A549 (cell line): Measurements from ENCODE around the gene ALKBH6. TPM values are rescaled to one million over a fixed set of nuclear protein-coding genes. Genes with fewer than 3 reads are reported as not detected.
A peak's percentile ranks its signal among the peaks of the same experiment; 100 is the strongest.

ENCODE experiments used
- ATAC-seq, 2 experiments: fragments of 200-7000 bp in 1 of 2; fragments of >200 bp in 1 of 2; cut with Nextera tagmentation in 1 of 2; cut with Tn5 transposase in 1 of 2; 3 replicates each; pipeline versions ENCODE4 v1.8.0 to v1.9.1; 2018 to 2020; ENCODE audit warnings: mild to moderate bottlenecking in 1 of 2, moderate library complexity in 1 of 2
- CTCF ChIA-PET: fragments of 300-600 bp; sonication (Branson Sonifier 250); formaldehyde crosslinking; extraction: SDS; loops from one replicate; lab custom pipeline; 2021; ENCODE audit warnings: antibody characterized with exemption, inconsistent platforms; lab: Yijun Ruan, JAX
- POLR2A ChIA-PET: fragments of 350-600 bp; formaldehyde crosslinking; extraction: SDS; loops from one replicate; lab custom pipeline; 2021; ENCODE audit warnings: antibody characterized with exemption, inconsistent platforms; lab: Yijun Ruan, JAX
- DNase-seq, 2 experiments: peaks; one replicate each; pipeline versions ENCODE4 v3.0.0 to v3.0.0-alpha.2; 2011 to 2016; ENCODE audit warnings: low read depth in 1 of 2, low spot score in 1 of 2
- FAIRE-seq: peaks from 2 replicates; lab custom pipeline; 2011; peaks lifted over from hg19 to GRCh38; lab: Jason Lieb, UNC
- H3K27ac ChIP-seq, 2 experiments: fragments of >200 bp; sonication (Bioruptor Twin); formaldehyde crosslinking; 3 replicates each; pipeline ENCODE4 v1.5.1; 2016 to 2017
- H3K4me1 ChIP-seq: fragments of >200 bp; sonication (Bioruptor Twin); formaldehyde crosslinking; 3 replicates; pipeline ENCODE4 v1.6.1; 2016
- H3K4me2 ChIP-seq: fragments of >200 bp; sonication (Bioruptor Twin); formaldehyde crosslinking; 3 replicates; pipeline ENCODE4 v1.6.1; 2016
- H3K4me3 ChIP-seq: fragments of >200 bp; sonication (Bioruptor Twin); formaldehyde crosslinking; 3 replicates; pipeline ENCODE4 v1.5.1; 2016
- H3K9me3 ChIP-seq: fragments of >200 bp; sonication (Bioruptor Twin); formaldehyde crosslinking; 3 replicates; pipeline ENCODE4 v1.6.1; 2016
- BCL3 ChIP-seq: fragments of >200 bp; sonication (Bioruptor Twin); formaldehyde crosslinking; IDR thresholded peaks from 3 replicates; pipeline ENCODE4 v1.6.1; 2016
- BHLHE40 ChIP-seq: IDR thresholded peaks from 2 replicates; pipeline ENCODE4 v1.6.1; 2012; ENCODE audit warnings: low read depth, low read length, inconsistent platforms
- CHD2 ChIP-seq: fragments of 150-350 bp; IDR thresholded peaks from 2 replicates; pipeline ENCODE4 v1.6.1; 2014; ENCODE audit warnings: low read length; ENCODE audit not compliant: partially characterized antibody
- CTCF ChIP-seq: fragments of >200 bp; sonication (Bioruptor Twin); formaldehyde crosslinking; IDR thresholded peaks from 3 replicates; pipeline ENCODE4 v1.5.1; 2016
- ELK1 ChIP-seq: fragments of 150-350 bp; IDR thresholded peaks from 2 replicates; pipeline ENCODE4 v1.6.1; 2014; ENCODE audit warnings: low read depth, mild to moderate bottlenecking, low read length
- EP300 ChIP-seq, 2 experiments: fragments of >200 bp; sonication (Bioruptor Twin); formaldehyde crosslinking; IDR thresholded peaks; 2 replicates in 1 of 2; 3 replicates in 1 of 2; pipeline ENCODE4 v1.6.1; 2016 to 2017
- FOSB ChIP-seq: fragments of 250-450 bp; sonication (Bioruptor Pico); IDR thresholded peaks from 2 replicates; pipeline ENCODE4 v1.5.0; 2020; ENCODE audit warnings: mild to moderate bottlenecking, moderate library complexity
- HES2 ChIP-seq: fragments of >200 bp; sonication (Bioruptor Twin); formaldehyde crosslinking; IDR thresholded peaks from 2 replicates; pipeline ENCODE4 v1.6.1; 2016
- HEYL ChIP-seq: fragments of 250-450 bp; sonication (Bioruptor Pico); IDR thresholded peaks from 2 replicates; pipeline ENCODE4 v1.8.0; 2021; ENCODE audit warnings: mild to moderate bottlenecking, moderate library complexity
- HMGXB4 ChIP-seq: fragments of 250-450 bp; sonication (Bioruptor Pico); IDR thresholded peaks from 2 replicates; pipeline ENCODE4 v1.5.0; 2021; ENCODE audit warnings: mild to moderate bottlenecking, moderate library complexity, borderline replicate concordance
- HOXB13 ChIP-seq: fragments of 250-450 bp; sonication (Bioruptor Pico); IDR thresholded peaks from 2 replicates; pipeline ENCODE4 v1.5.0; 2020; ENCODE audit warnings: low read depth, mild to moderate bottlenecking, moderate library complexity
- NFE2L2 ChIP-seq: fragments of 150-350 bp; conservative IDR thresholded peaks from 2 replicates; pipeline ENCODE4 v1.6.1; 2014; ENCODE audit warnings: low read length
- PHF8 ChIP-seq: fragments of 200-600 bp; sonication (generic); IDR thresholded peaks from 2 replicates; pipeline ENCODE4 v1.6.1; 2016; ENCODE audit warnings: low read depth, mild to moderate bottlenecking, antibody characterized with exemption, moderate library complexity, borderline replicate concordance
- POLR2AphosphoS2 ChIP-seq: conservative IDR thresholded peaks from 2 replicates; pipeline ENCODE4 v1.6.1; 2012; ENCODE audit warnings: low read length, improper control_type of control experiment, inconsistent platforms
- RAD21 ChIP-seq, 2 experiments: fragments of >200 bp in 1 of 2; sonication (Bioruptor Twin) in 1 of 2; formaldehyde crosslinking in 1 of 2; IDR thresholded peaks in 1 of 2; conservative IDR thresholded peaks in 1 of 2; 2 replicates in 1 of 2; 3 replicates in 1 of 2; pipeline ENCODE4 v1.6.1; 2012 to 2018; ENCODE audit warnings: inconsistent platforms in 1 of 2
- RARB ChIP-seq: fragments of 250-450 bp; sonication (Bioruptor Pico); IDR thresholded peaks from 2 replicates; pipeline ENCODE4 v1.8.0; 2021; ENCODE audit warnings: mild to moderate bottlenecking, moderate library complexity
- SMC3 ChIP-seq: fragments of >200 bp; sonication (Bioruptor Twin); formaldehyde crosslinking; IDR thresholded peaks from 3 replicates; pipeline ENCODE4 v1.6.1; 2018; ENCODE audit warnings: inconsistent platforms
- SREBF2 ChIP-seq: fragments of 450-650 bp; IDR thresholded peaks from 2 replicates; pipeline ENCODE4 v1.6.1; 2014; ENCODE audit warnings: mild to moderate bottlenecking, moderate library complexity
- WGBS: methylation state at CpG from one replicate; pipeline ENCODE4 v1.1.6; 2017; ENCODE audit errors: missing lambda C conversion rate; 5-methylcytosine and 5-hydroxymethylcytosine counted together
- polyA plus RNA-seq, 4 experiments: library from polyadenylated mRNA; depleted of rRNA in 3 of 4; stranded (reverse); fragments of >200 nt; fragmentation: RNase III in 1 of 4; extraction: RNeasy Plus Mini Kit Qiagen cat#74134 plus additional on column Dnase treatment in 1 of 4; gene quantifications; 2 replicates in 3 of 4; 3 replicates in 1 of 4; pipeline ENCODE4 v1.2.3, GENCODE V29; 2011 to 2017

ALKBH6 gene
- polyA plus RNA-seq, 2 of the 4 experiments (the other 2 are of a cell fraction), result 34.2 to 47.1 TPM

GRCh38 chr19:36060430-36060829, 46.4 kb upstream of the ALKBH6 start:
- whole genome bisulfite sequencing, result 78% methylated on average over 4 of the region's 4 CpGs
- Histone ChIP-seq H3K4me2 (no peak overlapping the region), H3K27ac (no peak overlapping the region), H3K4me3 (no peak overlapping the region), H3K4me1 (peaks cover 15% of the 10 kb centered on the region), H3K9me3 (no peaks in the 10 kb centered on the region)
- no peak for TF ChIP-seq NFE2L2
- peak; percentile 77 for TF ChIP-seq CTCF
- peak; percentile 54; the same call in 2 of the 3 replicates for TF ChIP-seq SMC3
- peak; percentile 80 to 84 for TF ChIP-seq RAD21 (conservative IDR thresholded peaks at IDR 0.05 in 1 of 2, IDR thresholded peaks at IDR 0.05 in 1 of 2)
- no peak for TF ChIP-seq EP300 (IDR thresholded peaks at IDR 0.05)
- no peak for TF ChIP-seq BCL3
- DNase-seq, result peak; percentile 68 to 90
- FAIRE-seq, result no peak
- peak; percentile 84 to 90 for ATAC-seq
- CTCF ChIA-PET, result interaction anchor here (0.6 to 11.9 kb wide), 48 partner anchors 7 to 747 kb away, joined by 3 to 157 read pairs (median 5); partner anchors contain the start of genes OVOL3, POLR2I, SYNE4 and TBCB
- POLR2A ChIA-PET, result interaction anchor here (1.9 kb wide), 1 partner anchor 54 kb away, joined by 14 read pairs; the partner anchor contains the start of genes POLR2I and TBCB

GRCh38 chr19:36059180-36059910, 45.3 kb upstream of the ALKBH6 start:
- ATAC-seq (no peak), DNase-seq (no peak)
- no peak overlapping the region for H3K27ac ChIP-seq
- H3K9me3 ChIP-seq, result no peaks in the 10 kb centered on the region
- CTCF ChIA-PET, result interaction anchor here (0.5 to 11.9 kb wide), 23 partner anchors 8 to 1788 kb away, joined by 3 to 157 read pairs (median 8); partner anchors contain the start of genes ALKBH6, OVOL3, POLR2I and TBCB
- TF ChIP-seq HMGXB4 (CRISPR knock-in tag) (no peak), PHF8 (no peak), SREBF2 (no peak), POLR2AphosphoS2 (no peak), HEYL (CRISPR knock-in tag) (no peak), HES2 (no peak), SMC3 (no peak), BHLHE40 (no peak), NFE2L2 (no peak), CHD2 (no peak), FOSB (no peak), RAD21 (conservative IDR thresholded peaks at IDR 0.05 in 1 of 2, IDR thresholded peaks at IDR 0.05 in 1 of 2) (no peak), ELK1 (no peak), RARB (CRISPR knock-in tag) (no peak), HOXB13 (CRISPR knock-in tag) (no peak)
- TF ChIP-seq, all 56 proteins: peak for 0
- peaks cover 16% of the 10 kb centered on the region for H3K4me1 ChIP-seq
- 88% methylated on average over 6 of the region's 6 CpGs for WGBS
- POLR2A ChIA-PET, result interaction anchor here (1.6 kb wide), 1 partner anchor 56 kb away, joined by 10 read pairs; the partner anchor contains the start of genes POLR2I and TBCB
- no peak overlapping the region for H3K4me3 ChIP-seq
- no peak overlapping the region for H3K4me2 ChIP-seq
- FAIRE-seq, result no peak
